NCI-H2171 treated with DMSO at 0.1 percent for 48 hours (cell line): ENCODE data around the gene PCDHB5.
"Not testable (repeated sequence)": the region's sequence is repeated elsewhere in the genome, so short reads cannot be mapped to it uniquely, and the experiment has no call there.

Experiments
- DNase-seq: peaks from one replicate; lab custom pipeline; 2025; lab: John Stamatoyannopoulos, UW

PCDHB5 gene

DNA sequence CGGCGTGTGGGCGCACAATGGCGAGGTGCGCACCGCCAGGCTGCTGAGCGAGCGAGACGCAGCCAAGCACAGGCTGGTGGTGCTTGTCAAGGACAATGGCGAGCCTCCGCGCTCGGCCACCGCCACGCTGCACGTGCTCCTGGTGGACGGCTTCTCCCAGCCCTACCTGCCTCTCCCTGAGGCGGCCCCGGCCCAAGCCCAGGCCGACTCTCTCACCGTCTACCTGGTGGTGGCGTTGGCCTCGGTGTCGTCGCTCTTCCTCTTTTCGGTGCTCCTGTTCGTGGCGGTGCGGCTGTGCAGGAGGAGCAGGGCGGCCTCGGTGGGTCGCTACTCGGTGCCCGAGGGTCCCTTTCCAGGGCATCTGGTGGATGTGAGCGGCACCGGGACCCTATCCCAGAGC is 17.1 kb downstream of the PCDHB5 start:
- not testable (repeated sequence) for DNase-seq

DNA sequence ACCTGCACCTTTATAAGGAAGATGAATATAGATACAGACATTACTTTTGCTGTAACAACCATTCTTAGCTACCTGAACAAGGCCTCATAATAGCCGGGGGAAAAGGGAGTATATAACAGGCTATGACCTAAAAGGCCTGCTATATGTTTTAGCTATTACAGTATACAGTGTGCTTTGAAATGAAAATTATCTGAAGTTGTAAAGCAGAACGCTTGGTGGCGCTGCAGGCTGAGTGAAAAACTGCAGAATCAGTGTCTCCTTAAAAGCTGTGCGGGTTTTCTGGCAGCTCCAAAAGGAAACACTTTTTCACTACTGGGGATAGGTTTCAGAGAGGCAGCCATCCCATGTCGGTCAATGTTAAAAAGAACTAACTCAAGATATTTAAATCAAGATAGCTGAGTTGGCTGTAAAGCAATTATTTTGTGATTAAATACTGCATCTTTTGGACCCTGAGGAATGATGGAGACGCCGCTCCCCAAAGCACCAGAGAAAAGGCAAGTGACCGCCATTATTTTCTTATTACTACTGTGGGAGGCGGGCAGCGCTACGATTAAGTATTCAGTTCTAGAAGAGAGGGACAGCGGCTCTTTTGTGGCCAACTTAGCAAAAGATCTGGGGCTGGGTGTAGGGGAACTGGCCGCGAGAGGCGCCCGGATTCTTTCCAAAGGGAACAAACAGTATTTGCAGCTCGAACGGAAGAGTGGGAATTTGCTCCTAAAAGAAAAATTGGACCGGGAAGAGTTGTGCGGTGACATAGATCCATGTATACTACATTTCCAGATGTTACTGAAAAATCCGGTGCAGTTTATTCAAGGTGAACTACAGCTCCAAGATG is 20.8 kb downstream of the PCDHB5 start:
- no peak for DNase-seq

DNA sequence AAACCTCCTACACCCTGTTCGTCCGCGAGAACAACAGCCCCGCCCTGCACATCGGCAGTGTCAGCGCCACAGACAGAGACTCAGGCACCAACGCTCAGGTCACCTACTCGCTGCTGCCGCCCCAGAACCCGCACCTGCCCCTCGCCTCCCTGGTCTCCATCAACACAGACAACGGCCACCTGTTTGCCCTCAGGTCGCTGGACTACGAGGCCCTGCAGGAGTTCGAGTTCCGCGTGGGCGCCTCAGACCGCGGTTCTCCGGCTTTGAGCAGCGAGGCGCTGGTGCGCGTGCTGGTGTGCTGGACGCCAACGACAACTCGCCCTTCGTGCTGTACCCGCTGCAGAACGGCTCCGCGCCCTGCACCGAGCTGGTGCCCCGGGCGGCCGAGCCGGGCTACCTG is 22.4 kb downstream of the PCDHB5 start:
- not testable (repeated sequence) for DNase-seq

DNA sequence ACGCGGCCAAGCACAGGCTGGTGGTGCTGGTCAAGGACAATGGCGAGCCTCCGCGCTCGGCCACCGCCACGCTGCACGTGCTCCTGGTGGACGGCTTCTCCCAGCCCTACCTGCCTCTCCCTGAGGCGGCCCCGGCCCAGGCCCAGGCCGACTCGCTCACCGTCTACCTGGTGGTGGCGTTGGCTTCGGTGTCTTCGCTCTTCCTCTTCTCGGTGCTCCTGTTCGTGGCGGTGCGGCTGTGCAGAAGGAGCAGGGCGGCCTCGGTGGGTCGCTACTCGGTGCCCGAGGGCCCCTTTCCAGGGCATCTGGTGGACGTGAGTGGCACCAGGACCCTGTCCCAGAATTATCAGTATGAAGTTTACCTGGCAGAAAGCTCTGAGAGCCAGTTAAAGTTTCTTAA is 22.9 kb downstream of the PCDHB5 start:
- DNase-seq = not testable (repeated sequence)

DNA sequence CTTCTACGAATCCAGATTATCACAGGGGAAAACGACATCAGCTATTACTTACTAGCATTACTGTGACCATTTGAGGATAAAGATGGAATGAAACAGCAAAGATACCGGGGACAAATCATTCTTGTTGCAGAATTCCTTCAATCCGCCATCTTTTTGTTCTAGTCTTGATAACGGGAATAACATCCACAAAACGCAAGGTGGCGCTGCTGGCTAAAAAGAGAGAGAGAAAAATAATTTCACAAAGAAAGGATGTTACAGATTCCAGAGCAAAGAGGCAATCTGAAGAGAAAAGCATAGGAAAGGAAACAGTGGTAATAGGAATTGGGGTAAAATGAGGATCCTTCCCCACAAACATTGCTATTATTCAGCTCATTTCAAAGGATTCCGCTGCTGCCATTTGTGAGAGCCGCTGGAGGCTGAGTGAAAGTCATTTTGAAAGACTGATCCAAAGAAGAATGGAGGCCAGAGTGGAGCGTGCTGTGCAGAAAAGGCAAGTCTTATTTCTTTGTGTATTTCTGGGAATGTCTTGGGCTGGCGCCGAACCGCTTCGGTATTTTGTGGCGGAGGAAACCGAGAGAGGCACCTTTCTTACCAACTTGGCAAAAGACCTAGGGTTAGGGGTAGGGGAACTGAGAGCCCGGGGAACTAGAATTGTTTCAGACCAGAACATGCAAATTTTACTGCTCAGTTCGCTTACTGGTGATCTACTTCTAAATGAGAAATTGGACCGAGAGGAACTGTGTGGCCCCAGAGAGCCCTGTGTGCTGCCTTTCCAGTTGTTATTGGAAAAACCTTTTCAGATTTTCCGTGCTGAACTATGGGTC is 37.6 kb downstream of the PCDHB5 start, which contains the start of gene PCDHB7:
PCDHB7 (plus strand) TSS at position 264 of the 824 bp plus-strand sequence; CDS start at position 456, 192 bp downstream.
- peak; percentile 26 for DNase-seq

DNA sequence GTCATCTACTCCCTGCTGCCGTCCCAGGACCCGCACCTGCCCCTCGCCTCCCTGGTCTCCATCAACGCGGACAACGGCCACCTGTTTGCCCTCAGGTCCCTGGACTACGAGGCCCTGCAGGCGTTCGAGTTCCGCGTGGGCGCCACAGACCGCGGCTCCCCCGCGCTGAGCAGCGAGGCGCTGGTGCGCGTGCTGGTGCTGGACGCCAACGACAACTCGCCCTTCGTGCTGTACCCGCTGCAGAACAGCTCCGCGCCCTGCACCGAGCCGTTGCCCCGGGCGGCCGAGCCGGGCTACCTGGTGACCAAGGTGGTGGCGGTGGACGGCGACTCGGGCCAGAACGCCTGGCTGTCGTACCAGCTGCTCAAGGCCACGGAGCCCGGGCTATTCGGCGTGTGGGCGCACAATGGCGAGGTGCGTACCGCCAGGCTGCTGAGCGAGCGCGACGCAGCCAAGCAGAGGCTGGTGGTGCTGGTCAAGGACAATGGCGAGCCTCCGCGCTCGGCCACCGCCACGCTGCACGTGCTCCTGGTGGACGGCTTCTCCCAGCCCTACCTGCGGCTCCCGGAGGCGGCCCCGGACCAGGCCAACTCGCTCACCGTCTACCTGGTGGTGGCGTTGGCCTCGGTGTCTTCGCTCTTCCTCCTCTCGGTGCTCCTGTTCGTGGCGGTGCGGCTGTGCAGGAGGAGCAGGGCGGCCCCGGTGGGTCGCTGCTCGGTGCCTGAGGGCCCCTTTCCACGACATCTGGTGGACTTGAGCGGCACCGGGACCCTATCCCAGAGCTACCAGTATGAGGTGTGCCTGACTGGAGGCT is 39.5 kb downstream of the PCDHB5 start:
- not testable (repeated sequence) for DNase-seq

DNA sequence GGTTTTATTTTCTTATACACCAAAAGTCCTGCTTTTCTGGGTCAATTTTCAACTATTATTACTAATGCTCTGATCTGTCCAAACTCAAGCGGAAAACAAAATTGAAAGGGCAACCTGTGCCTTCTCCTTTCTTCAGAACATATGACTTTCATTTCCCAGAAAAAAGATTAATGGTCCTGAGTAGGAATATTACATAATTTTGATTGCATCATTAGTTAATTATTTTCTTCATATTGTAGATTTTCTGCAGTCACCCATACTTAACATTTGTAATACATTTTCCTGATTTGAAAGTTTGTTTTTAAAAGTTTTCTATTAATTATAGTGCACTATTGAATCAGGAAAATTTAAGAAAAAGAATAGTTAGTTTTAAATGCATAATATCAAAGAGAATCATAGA is 40.9 kb downstream of the PCDHB5 start:
- DNase-seq = no peak

DNA sequence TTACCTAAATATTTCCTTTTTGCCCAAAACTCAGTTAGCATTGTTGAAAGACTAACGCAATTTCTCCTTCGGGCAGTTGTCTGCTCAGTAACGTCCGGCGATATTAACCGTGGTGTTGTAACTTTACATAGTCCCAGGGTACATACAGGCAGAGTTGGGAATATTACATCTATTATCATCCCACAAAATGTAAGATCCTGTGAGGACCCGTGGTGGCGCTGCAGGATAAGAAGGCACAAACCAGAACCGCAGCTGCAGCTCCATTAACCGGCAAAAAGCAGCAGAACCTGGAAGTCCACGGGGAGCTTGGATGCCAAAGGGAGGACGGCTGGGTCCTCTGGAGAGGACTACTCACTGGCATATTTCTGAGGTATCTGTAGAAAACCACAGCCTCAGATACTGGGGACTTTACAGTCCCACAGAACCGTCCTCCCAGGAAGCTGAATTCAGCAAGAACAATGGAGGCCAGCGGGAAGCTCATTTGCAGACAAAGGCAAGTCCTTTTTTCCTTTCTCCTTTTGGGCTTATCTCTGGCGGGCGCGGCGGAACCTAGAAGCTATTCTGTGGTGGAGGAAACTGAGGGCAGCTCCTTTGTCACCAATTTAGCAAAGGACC is 42.7 kb downstream of the PCDHB5 start, which contains the start of gene PCDHB8:
PCDHB8 (plus strand) TSS at position 214 of the 615 bp plus-strand sequence; CDS start at position 459, 245 bp downstream.
- not testable (repeated sequence) for DNase-seq

DNA sequence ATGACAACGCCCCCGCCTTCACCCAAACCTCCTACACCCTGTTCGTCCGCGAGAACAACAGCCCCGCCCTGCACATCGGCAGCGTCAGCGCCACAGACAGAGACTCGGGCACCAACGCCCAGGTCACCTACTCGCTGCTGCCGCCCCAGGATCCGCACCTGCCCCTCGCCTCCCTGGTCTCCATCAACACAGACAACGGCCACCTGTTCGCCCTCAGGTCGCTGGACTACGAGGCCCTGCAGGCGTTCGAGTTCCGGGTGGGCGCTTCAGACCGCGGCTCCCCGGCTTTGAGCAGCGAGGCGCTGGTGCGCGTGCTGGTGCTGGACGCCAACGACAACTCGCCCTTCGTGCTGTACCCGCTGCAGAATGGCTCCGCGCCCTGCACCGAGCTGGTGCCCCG is 44.4 kb downstream of the PCDHB5 start:
- not testable (repeated sequence) for DNase-seq

DNA sequence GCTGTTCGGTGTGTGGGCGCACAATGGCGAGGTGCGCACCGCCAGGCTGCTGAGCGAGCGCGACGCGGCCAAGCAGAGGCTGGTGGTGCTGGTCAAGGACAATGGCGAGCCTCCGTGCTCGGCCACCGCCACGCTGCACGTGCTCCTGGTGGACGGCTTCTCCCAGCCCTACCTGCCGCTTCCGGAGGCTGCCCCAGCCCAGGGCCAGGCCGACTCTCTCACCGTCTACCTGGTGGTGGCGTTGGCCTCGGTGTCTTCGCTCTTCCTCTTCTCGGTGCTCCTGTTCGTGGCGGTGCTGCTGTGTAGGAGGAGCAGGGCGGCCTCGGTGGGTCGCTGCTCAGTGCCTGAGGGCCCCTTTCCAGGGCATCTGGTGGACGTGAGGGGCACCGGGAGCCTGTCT is 44.9 kb downstream of the PCDHB5 start:
- DNase-seq = not testable (repeated sequence)

DNA sequence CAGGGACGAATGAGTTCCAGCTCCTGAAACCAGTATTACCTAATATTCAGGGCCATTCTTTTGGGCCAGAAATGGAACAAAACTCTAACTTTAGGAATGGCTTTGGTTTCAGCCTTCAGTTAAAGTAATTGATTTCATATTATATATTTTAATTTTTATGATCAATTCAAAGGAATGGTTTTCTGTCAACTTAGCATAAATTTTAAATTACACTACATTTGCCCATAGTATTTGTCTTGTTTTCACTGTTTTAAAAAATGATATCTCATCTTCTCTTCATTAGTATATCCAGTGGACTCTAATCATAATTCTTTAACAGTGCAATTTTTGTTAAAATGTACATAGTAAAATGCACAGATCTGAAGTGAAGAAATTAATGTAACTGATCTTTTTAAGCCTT is 45.3 kb downstream of the PCDHB5 start:
- no peak for DNase-seq

DNA sequence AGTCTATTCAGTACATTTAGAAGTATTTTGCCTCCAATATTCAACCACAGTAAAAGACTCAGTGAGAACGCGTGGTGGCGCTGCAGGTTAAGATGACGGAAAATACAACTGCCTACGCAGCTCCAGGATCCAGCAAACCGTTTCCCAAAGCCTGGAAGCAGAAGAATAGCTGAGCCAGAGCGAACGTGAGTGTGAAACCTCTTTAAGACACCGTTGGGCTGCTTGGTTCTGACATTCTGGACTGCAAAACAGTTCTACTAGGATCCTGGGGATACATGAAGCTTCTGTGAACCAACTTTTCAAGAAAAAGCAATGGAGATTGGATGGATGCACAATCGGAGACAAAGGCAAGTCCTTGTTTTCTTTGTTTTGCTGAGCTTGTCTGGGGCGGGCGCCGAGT is 47.2 kb downstream of the PCDHB5 start, which contains the start of gene PCDHB16:
PCDHB16 (plus strand) TSS at position 140 of the 400 bp plus-strand sequence; CDS start at position 313, 173 bp downstream.
- DNase-seq = peak; percentile 50

DNA sequence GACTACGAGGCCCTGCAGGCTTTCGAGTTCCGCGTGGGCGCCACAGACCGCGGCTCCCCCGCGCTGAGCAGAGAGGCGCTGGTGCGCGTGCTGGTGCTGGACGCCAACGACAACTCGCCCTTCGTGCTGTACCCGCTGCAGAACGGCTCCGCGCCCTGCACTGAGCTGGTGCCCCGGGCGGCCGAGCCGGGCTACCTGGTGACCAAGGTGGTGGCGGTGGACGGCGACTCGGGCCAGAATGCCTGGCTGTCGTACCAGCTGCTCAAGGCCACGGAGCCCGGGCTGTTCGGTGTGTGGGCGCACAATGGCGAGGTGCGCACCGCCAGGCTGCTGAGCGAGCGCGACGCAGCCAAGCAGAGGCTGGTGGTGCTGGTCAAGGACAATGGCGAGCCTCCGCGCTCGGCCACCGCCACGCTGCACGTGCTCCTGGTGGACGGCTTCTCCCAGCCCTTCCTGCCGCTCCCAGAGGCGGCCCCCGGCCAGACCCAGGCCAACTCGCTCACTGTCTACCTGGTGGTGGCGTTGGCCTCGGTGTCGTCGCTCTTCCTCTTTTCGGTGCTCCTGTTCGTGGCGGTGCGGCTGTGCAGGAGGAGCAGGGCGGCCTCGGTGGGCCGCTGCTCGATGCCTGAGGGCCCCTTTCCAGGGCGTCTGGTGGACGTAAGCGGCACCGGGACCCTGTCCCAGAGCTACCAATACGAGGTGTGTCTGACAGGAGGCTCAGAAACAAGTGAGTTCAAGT is 49.3 kb downstream of the PCDHB5 start:
- DNase-seq = not testable (repeated sequence)

DNA sequence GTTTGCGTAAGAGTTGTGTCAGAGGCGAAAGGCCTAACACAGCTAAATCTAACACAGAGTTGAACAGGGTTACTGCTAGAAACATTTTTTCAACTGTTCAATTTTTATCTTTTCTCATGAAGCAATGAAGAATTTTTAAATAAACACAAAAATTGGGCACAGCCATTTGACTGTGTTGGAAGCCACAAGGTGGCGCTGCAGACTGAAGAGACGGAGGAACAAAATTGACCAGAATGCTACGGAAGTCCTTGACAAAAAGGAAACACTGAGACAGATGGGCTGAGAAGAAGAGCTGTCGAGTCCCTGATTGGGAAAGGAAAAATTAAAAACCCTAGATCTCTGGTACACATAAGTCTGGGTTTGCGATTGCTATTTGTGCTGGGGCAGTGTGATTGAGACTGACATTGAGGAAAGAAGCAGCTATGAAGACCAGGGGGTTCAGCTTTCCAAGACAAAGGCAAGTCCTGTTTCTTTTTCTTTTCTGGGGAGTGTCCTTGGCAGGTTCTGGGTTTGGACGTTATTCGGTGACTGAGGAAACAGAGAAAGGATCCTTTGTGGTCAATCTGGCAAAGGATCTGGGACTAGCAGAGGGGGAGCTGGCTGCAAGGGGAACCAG is 52.0 kb downstream of the PCDHB5 start, which contains the start of gene PCDHB9:
PCDHB9 (plus strand) TSS at position 265 of the 616 bp plus-strand sequence; CDS start at position 423, 158 bp downstream.
- peak; percentile 52 for DNase-seq
